Tibial nerve (tissue), 4 donors: ENCODE measurements around the gene IGSF22. TPM values are rescaled to one million over a fixed set of nuclear protein-coding genes. Genes with fewer than 3 reads are reported as not detected.

ENCODE experiments used
- DNase-seq, 2 donors: peaks; one replicate each; pipeline ENCODE4 v3.0.0-alpha.2; 2019; ENCODE audit warnings: low spot score in 2 of 2
- H3K27ac ChIP-seq, 4 donors: fragments of 200-600 bp; sonication (generic) in 3 of 4; one replicate each; pipeline ENCODE4 v1.5.1; 2017 to 2019; ENCODE audit warnings: mild to moderate bottlenecking in 1 of 4
- H3K27me3 ChIP-seq, 2 donors: fragments of 200-600 bp; sonication (generic) in 1 of 2; one replicate each; pipeline versions ENCODE4 v1.5.1 to v1.6.0; 2017 to 2019
- H3K36me3 ChIP-seq, 3 donors: fragments of 200-600 bp; sonication (generic); one replicate each; pipeline ENCODE4 v1.5.1; 2018 to 2019
- H3K4me1 ChIP-seq, 4 donors: fragments of 200-600 bp; sonication (generic) in 3 of 4; one replicate each; pipeline ENCODE4 v1.5.1; 2017 to 2019
- H3K4me3 ChIP-seq, 4 donors: fragments of 200-600 bp; sonication (generic) in 3 of 4; one replicate each; pipeline ENCODE4 v1.5.1; 2017 to 2019; ENCODE audit warnings: mild to moderate bottlenecking in 1 of 4, moderate library complexity in 1 of 4
- H3K9me3 ChIP-seq, 4 donors: fragments of 200-600 bp; sonication (generic) in 3 of 4; one replicate each; pipeline ENCODE4 v1.5.1; 2017 to 2019
- EP300 ChIP-seq, 2 donors: sonication (generic); formaldehyde crosslinking; IDR thresholded peaks; one replicate each; pipeline ENCODE4 v1.6.1; 2017; ENCODE audit warnings: antibody characterized with exemption in 2 of 2, mild to moderate bottlenecking in 1 of 2
- POLR2A ChIP-seq, 2 donors: fragments of 450-650 bp; IDR thresholded peaks; one replicate each; pipeline ENCODE4 v1.6.1; 2017; ENCODE audit warnings: antibody characterized with exemption in 2 of 2, mild to moderate bottlenecking in 2 of 2, moderate library complexity in 2 of 2
- WGBS, 2 donors: methylation state at CpG; one replicate each; pipeline ENCODE4 v1.1.5; 2018; 5-methylcytosine and 5-hydroxymethylcytosine counted together
- total RNA-seq, 4 donors: library from RNA; depleted of rRNA; stranded (reverse); fragments of >200 nt; gene quantifications; one replicate each; pipeline ENCODE4 v1.1.0, GENCODE V29; 2016
- TF ChIP-seq, protein P1 (sequence below), 5 experiments: fragments of 200-600 bp in 3 of 5; fragments of 450-650 bp in 2 of 5; sonication (generic) in 3 of 5; IDR thresholded peaks; one replicate each; pipeline ENCODE4 v1.5.1; 2016 to 2019; ENCODE audit warnings: antibody characterized with exemption in 5 of 5, mild to moderate bottlenecking in 3 of 5, moderate library complexity in 2 of 5

IGSF22 gene
- total RNA-seq, 4 donors from 2014 or later: 0.44 to 0.90 TPM; not detected in 2

DNA sequence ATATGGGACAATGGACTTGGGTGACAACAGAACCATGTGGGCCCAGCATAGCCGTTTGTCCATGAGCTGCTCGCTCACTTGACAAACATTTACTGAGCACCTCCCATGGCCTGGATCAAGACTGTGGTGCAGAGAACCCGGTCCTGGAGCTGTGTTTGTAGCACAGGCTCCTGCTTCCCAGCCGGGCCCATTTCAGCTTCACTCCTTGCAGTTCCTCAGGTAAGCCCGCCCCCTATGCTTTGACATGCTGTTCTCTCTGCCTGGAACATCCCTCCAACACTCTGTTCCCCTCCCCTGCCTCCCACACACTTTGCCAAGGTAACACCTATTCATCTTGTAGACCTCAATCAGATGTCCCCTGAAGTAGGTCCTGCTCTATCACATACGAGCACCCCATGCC is 19.3 kb upstream of the IGSF22 start:
- H3K27me3 ChIP-seq: no peaks in the 10 kb centered on the region
- WGBS, 2 donors: 84 to 90% methylated on average over 6 of the region's 6 CpGs
- H3K4me3 ChIP-seq: no peak overlapping the region
- peaks cover 0 to 11% (median 2%) of the 10 kb centered on the region in 4 donors for H3K4me1 ChIP-seq
- H3K36me3 ChIP-seq: no peaks in the 10 kb centered on the region
- TF ChIP-seq, protein P1, sequence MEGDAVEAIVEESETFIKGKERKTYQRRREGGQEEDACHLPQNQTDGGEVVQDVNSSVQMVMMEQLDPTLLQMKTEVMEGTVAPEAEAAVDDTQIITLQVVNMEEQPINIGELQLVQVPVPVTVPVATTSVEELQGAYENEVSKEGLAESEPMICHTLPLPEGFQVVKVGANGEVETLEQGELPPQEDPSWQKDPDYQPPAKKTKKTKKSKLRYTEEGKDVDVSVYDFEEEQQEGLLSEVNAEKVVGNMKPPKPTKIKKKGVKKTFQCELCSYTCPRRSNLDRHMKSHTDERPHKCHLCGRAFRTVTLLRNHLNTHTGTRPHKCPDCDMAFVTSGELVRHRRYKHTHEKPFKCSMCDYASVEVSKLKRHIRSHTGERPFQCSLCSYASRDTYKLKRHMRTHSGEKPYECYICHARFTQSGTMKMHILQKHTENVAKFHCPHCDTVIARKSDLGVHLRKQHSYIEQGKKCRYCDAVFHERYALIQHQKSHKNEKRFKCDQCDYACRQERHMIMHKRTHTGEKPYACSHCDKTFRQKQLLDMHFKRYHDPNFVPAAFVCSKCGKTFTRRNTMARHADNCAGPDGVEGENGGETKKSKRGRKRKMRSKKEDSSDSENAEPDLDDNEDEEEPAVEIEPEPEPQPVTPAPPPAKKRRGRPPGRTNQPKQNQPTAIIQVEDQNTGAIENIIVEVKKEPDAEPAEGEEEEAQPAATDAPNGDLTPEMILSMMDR (IDR thresholded peaks at IDR 0.05): no peak
- TF ChIP-seq EP300 (IDR thresholded peaks at IDR 0.05) (no peak), POLR2A (IDR thresholded peaks at IDR 0.05) (no peak)
- no peak for DNase-seq
- H3K9me3 ChIP-seq: no peaks in the 10 kb centered on the region
- no peak overlapping the region for H3K27ac ChIP-seq

DNA sequence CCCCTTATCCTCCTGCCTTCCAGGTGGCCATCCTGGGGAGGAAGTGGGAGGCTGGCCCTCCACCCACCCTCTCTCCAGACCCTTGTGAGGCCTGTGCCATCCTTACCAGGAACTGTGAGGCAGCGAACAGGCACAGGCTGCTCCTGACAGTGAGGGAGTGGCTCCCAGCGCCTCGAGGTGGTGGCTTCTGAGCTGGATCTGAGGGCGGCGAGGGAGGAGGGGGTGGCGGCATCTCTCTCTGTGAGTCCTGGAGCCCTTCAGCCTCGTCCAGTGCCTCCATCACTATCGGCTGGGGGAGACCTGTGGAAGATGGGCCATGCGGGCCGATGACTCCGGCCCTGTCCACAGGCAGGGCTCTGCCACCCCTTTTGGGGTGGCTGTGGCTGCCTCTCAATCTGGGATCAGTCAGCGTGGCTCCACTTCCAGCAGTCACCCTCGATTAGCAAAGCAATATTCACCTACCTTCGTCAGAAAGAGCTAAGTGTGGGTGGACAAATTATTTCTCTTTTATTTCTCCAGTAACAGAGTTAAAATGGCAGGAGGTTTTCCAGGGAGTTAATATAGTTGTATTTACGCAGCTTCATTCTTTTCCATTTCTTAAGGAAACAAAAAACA is 18.0 kb upstream of the IGSF22 start:
- no peak overlapping the region for H3K27ac ChIP-seq
- no peak for DNase-seq
- H3K4me1 ChIP-seq: no peaks in the 10 kb centered on the region
- no peak overlapping the region for H3K4me3 ChIP-seq
- no peaks in the 10 kb centered on the region for H3K9me3 ChIP-seq
- 72 to 75% methylated on average over 8 to 15 of the region's 15 CpGs for WGBS, 2 donors
- no peaks in the 10 kb centered on the region for H3K36me3 ChIP-seq
- TF ChIP-seq, protein P1 (IDR thresholded peaks at IDR 0.05): no peak
- TF ChIP-seq EP300 (IDR thresholded peaks at IDR 0.05) (no peak), POLR2A (IDR thresholded peaks at IDR 0.05) (no peak)
- H3K27me3 ChIP-seq: no peaks in the 10 kb centered on the region

DNA sequence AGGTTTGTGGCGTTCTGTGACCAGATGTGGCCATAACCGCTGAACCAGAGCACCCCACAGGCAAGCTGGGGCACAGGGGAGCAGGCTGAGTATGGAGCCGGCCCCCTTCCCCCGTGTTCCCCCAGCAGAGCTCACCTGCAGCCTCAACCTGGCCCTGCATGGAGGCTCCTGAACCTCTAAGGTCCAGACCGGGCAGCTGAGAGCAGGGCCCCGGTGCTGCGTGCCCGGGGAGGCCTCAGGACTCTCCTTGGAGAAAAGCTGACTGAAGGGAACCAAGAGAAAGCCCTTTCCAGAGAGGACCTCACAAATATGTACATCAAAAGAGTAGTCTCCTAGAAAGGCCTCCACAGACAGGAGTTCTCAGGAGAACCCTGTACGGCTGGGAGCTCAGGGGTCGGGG is 17.4 kb upstream of the IGSF22 start:
- no peaks in the 10 kb centered on the region for H3K36me3 ChIP-seq
- H3K4me3 ChIP-seq: no peak overlapping the region
- H3K9me3 ChIP-seq: no peaks in the 10 kb centered on the region
- no peaks in the 10 kb centered on the region for H3K27me3 ChIP-seq
- no peak for DNase-seq
- no peak overlapping the region for H3K27ac ChIP-seq
- TF ChIP-seq, protein P1 (IDR thresholded peaks at IDR 0.05): no peak
- TF ChIP-seq EP300 (IDR thresholded peaks at IDR 0.05) (no peak), POLR2A (IDR thresholded peaks at IDR 0.05) (no peak)
- H3K4me1 ChIP-seq: no peaks in the 10 kb centered on the region
- WGBS, 2 donors: 83 to 87% methylated on average over 10 of the region's 10 CpGs

DNA sequence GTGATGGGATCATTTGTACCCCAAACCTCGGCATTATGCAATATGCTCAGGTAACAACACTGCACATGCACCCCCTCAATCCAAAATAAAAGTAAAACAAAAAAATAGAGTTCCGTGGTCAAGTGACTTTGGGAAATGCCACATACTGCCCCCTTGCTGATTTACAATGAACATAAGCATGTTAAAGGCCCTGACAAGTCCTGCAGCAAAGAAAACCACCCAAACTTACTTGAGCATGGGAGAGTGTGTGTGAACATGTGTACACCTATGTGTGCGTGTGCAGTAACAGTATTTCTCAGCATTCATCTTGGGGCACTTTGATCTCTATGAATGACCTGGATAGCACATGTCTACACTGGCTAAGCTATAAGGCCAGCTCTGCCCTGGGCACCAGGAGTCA is 15.8 kb upstream of the IGSF22 start:
- H3K4me3 ChIP-seq: no peak overlapping the region
- H3K27me3 ChIP-seq: no peaks in the 10 kb centered on the region
- H3K4me1 ChIP-seq: no peaks in the 10 kb centered on the region
- no peak overlapping the region for H3K27ac ChIP-seq
- DNase-seq: no peak
- TF ChIP-seq, protein P1 (IDR thresholded peaks at IDR 0.05): no peak
- no peak for TF ChIP-seq POLR2A (IDR thresholded peaks at IDR 0.05)
- no peak for TF ChIP-seq EP300 (IDR thresholded peaks at IDR 0.05)
- 88 to 92% methylated on average over 3 of the region's 3 CpGs for WGBS, 2 donors
- H3K36me3 ChIP-seq: no peaks in the 10 kb centered on the region
- H3K9me3 ChIP-seq: no peaks in the 10 kb centered on the region

DNA sequence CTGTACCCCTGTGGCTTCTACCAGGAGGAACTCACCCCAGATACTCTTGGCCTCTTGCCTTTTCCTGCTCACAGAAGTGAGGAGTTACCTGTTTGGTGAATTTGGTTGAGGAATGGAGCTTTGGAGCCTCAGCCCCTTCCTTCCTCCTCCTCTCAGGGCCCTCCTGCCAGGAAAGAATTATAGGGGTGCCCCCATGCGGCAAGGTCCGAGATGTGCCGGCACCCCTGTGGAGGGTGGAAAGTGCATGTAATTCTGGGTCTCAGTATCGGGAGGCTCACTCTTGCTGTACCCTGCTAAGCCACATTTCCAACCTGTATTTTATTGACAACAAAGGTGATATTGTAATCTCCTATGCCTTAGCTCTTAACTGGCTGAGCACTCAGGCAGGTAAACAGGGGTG is 13.7 kb upstream of the IGSF22 start:
- Histone ChIP-seq H3K27me3 (no peaks in the 10 kb centered on the region), H3K4me3 (no peak overlapping the region), H3K9me3 (no peaks in the 10 kb centered on the region), H3K27ac (no peak overlapping the region), H3K36me3 (no peaks in the 10 kb centered on the region), H3K4me1 (no peaks in the 10 kb centered on the region)
- 81 to 86% methylated on average over 4 of the region's 4 CpGs for WGBS, 2 donors
- TF ChIP-seq, protein P1 (IDR thresholded peaks at IDR 0.05): no peak
- TF ChIP-seq EP300 (IDR thresholded peaks at IDR 0.05) (no peak), POLR2A (IDR thresholded peaks at IDR 0.05) (no peak)
- DNase-seq: no peak
